Measurements from ENCODE around the gene RAPGEF1. TPM values are rescaled to one million over a fixed set of nuclear protein-coding genes. Genes with fewer than 3 reads are reported as not detected.
"Not testable (repeated sequence)": the region's sequence is repeated elsewhere in the genome, so short reads cannot be mapped to it uniquely, and the experiment has no call there.

Gene RAPGEF1
- total RNA-seq, 1 experiment from 2014 or later: 40.8 TPM

GRCh38 chr9:131712151-131712716 is 27.6 kb downstream of the RAPGEF1 start:
- DNase-seq (ENCODE audit: low spot score): no peak
- in situ Hi-C loops (cut with HindIII; ENCODE audit: low sequenced_read_pairs): no loop called here

DNA sequence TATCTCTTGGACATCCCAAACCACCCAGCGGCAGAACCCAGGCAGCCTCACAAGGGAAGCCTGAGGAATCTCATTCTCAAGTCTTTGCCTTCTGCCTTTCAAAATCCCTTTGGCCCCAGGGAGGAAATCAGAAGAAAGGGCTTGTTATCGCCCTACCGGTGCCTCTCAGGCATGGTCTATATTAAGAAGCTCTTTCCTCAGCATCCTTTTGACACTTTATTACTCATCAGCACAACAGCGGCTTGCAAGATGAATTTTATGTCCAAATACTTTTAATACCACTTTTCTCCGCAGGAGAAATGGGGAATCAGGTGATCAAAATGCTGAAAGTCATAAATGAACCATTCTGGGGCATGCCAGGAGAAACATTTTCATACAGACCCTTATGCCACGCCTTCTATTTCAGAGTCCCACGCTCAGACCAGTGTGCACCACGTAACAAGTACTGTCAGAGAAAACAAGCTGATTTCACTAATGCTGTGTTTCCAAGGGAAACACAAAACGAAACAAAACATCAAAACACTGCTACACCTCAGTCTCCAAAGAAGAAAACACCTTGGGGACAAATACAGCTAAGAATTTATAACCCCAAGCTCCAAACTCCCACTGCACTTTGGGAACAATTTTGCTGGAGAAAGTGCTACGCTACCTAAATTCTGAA is 30.0 kb downstream of the RAPGEF1 start:
- DNase-seq (ENCODE audit: low spot score): no peak
- in situ Hi-C loops (cut with HindIII; ENCODE audit: low sequenced_read_pairs): no loop called here

DNA sequence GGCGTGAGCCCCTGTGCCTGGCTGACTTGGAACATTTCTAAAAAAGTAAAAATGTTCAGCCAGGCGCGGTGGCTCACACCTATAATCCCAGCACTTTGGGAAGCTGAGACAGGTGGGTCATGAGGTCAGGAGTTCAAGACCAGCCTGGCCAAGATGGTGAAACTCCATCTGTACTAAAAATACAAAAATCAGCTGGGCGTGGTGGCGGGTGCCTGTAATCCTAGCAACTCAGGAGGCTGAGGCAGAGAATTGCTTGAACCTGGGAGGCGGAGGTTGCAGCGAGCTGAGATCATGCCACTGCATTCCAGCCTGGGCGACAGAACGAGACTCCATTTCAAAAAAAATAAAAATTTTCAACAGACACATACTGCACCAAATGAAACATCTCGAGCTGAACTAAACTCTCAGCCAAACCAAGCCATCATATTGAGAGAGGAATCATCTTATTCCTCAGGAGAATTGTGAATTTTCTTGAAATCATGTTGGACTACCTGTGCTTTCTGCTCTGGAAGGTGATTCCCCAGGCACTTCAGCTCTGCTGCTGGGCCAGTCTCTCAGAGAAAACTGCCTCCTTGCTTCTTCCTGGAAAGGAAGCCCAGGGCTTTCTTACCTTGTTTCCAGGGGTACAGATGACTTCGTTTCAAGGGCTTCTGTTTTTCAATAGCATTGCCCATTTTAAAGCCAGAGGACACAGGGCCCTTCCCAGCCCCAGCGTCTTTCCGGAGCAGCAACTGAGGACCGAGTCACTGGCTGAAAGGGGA is 30.7 kb downstream of the RAPGEF1 start:
- in situ Hi-C loops (cut with HindIII; ENCODE audit: low sequenced_read_pairs); DNase-seq (ENCODE audit: low spot score): not testable (repeated sequence)

GRCh38 chr9:131708226-131709002 is 31.5 kb downstream of the RAPGEF1 start:
- in situ Hi-C loops (cut with HindIII; ENCODE audit: low sequenced_read_pairs): no loop called here
- DNase-seq (ENCODE audit: low spot score): peak; percentile 48

- DNase-seq (ENCODE audit: low spot score): no peak
- in situ Hi-C loops (cut with HindIII; ENCODE audit: low sequenced_read_pairs): no loop called here
Measured at GRCh38 chr9:131707733-131708157, 32.1 kb downstream of the RAPGEF1 start.

DNA sequence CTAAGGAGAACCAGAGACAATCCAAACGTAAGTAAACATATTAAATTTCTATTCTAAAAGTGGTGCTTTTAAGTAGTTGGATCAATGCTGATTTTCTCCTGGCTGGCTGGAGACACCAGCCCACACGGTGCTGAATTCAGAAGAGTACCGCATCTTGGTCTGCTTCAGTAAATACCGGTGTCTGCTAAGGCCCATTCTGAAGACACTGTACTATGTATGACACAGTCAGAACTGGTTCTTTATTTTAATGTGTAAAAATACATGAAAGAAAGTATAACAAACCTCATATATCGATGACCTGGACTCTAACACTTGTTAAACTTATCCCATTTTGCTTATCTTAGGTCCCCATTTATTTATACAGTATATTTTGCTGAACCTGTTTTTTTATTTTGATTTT is 32.8 kb downstream of the RAPGEF1 start:
- no peak for DNase-seq (ENCODE audit: low spot score)
- in situ Hi-C loops (cut with HindIII; ENCODE audit: low sequenced_read_pairs): no loop called here

GRCh38 chr9:131706608-131706970 is 33.3 kb downstream of the RAPGEF1 start:
- DNase-seq (ENCODE audit: low spot score): no peak
- in situ Hi-C loops (cut with HindIII; ENCODE audit: low sequenced_read_pairs): no loop called here

DNA sequence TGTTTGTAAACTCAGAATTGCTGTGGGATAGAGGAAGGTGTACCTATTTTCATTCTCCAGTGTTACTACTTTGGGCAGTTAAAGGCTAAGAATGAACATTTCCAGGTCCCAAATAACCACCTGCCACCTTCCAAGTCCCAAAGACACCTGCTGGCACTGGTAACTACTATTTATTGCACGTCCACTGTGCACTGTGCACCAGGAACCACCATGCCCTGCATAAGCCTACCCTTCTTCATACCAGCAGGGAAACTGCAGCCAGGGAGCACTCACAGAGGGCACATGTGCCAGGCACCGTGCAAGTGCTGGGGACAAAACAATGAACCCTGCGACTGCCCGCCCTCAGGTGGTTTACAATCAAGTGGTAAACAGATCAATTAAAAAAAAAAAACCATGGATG is 34.9 kb downstream of the RAPGEF1 start:
- in situ Hi-C loops (cut with HindIII; ENCODE audit: low sequenced_read_pairs): no loop called here
- no peak for DNase-seq (ENCODE audit: low spot score)

GRCh38 chr9:131704141-131704983 is 35.5 kb downstream of the RAPGEF1 start:
- DNase-seq (ENCODE audit: low spot score): no peak
- in situ Hi-C loops (cut with HindIII; ENCODE audit: low sequenced_read_pairs): no loop called here

DNA sequence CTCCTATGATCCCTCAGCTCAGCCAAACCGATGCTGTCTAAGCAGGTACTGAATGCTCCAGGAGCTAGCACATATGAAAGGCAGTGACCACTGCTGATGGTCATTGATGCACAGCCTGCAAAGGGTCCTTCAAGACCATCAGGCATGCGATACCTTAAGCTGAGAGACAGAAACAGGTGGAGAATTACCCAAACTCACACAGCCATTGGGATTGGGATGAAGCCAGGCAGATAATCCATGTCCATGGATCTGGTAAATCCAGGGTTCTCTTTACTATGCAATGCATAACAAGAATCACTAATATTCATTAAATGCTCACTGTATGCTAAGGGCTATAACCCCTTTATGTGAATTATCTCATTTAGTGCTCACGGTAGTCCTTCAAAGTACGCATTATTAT is 36.2 kb downstream of the RAPGEF1 start:
- in situ Hi-C loops (cut with HindIII; ENCODE audit: low sequenced_read_pairs): no loop called here
- DNase-seq (ENCODE audit: low spot score): no peak

DNA sequence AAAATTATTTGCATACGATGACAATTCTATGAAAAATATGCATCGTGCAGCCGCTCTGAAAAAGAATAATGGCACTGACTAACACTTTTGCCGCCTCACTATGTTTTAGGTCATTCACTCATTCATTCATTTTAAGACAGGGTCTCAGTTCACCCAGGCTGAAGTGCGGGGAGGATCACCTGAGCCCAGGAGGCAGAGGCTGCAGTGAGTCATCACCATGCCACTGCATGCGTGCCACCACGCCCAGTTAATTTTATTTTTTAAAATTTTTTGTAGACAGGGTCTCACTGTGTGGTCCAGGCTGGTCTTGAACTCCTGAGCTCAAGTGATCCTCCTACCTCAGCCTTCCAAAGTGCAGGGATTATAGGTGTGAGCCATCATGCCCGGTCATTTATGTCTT is 37.0 kb downstream of the RAPGEF1 start:
- in situ Hi-C loops (cut with HindIII; ENCODE audit: low sequenced_read_pairs): no loop called here

GRCh38 chr9:131701789-131702337 is 38.0 kb downstream of the RAPGEF1 start:
- DNase-seq (ENCODE audit: low spot score): no peak
- in situ Hi-C loops (cut with HindIII; ENCODE audit: low sequenced_read_pairs): no loop called here

More for the DNA sequence above, 37.0 kb downstream of the RAPGEF1 start:
- no peak for DNase-seq (ENCODE audit: low spot score)

GRCh38 chr9:131701436-131701781 is 38.5 kb downstream of the RAPGEF1 start:
- in situ Hi-C loops (cut with HindIII; ENCODE audit: low sequenced_read_pairs): no loop called here
- DNase-seq (ENCODE audit: low spot score): no peak

GRCh38 chr9:131700765-131701435 is 39.0 kb downstream of the RAPGEF1 start:
- no peak for DNase-seq (ENCODE audit: low spot score)
- in situ Hi-C loops (cut with HindIII; ENCODE audit: low sequenced_read_pairs): no loop called here

- in situ Hi-C loops (cut with HindIII; ENCODE audit: low sequenced_read_pairs): no loop called here
- DNase-seq (ENCODE audit: low spot score): no peak
Measured at GRCh38 chr9:131700076-131700475, 39.8 kb downstream of the RAPGEF1 start.

- DNase-seq (ENCODE audit: low spot score): no peak
- in situ Hi-C loops (cut with HindIII; ENCODE audit: low sequenced_read_pairs): no loop called here
Measured at GRCh38 chr9:131698618-131698985, 41.3 kb downstream of the RAPGEF1 start.

- in situ Hi-C loops (cut with HindIII; ENCODE audit: low sequenced_read_pairs): no loop called here
- DNase-seq (ENCODE audit: low spot score): peak; percentile 38
Measured at GRCh38 chr9:131697908-131698617, 41.8 kb downstream of the RAPGEF1 start.

GRCh38 chr9:131697097-131697496 is 42.8 kb downstream of the RAPGEF1 start:
- in situ Hi-C loops (cut with HindIII; ENCODE audit: low sequenced_read_pairs): no loop called here
- peak; percentile 91 for DNase-seq (ENCODE audit: low spot score)

Measured in G401 (cell line).